ENCODE measurements around the gene PAK5. TPM values are rescaled to one million over a fixed set of nuclear protein-coding genes. Genes with fewer than 3 reads are reported as not detected.

PAK5 gene
- total RNA-seq, 4 donors from 2014 or later = not detected

DNA sequence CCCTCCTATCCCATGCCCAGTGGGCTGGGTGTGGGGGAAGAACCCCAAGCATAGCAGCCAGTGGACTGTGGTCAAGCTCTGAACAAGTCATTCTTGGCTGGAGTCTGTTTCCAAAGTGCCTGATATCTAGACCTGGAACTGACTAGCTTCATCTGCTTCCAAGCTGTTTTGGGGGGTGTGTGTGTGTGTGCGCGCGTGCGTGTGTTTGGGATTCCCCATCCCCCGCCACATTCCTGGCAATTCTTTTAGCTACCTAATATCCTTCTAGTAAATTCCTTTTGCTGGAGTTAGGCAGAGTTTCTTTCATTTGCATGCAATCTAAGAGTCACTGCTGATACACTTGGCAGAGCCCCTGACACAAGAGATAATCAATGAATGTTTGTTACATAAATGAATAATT is 7.8 kb downstream of the PAK5 start:
- Histone ChIP-seq H3K4me1 (no peaks in the 10 kb centered on the region), H3K36me3 (no peaks in the 10 kb centered on the region), H3K9me3 (no peaks in the 10 kb centered on the region), H3K4me3 (no peak overlapping the region), H3K27me3 (peaks cover 3% of the 10 kb centered on the region), H3K27ac (no peak overlapping the region)
- intact Hi-C loops (cut with DNase I; ENCODE audit: low total_unique reads) (no loop called here), in situ Hi-C loops (cut with MboI; ENCODE audit: low pct_ligation_motif_present in 1 of 4, low pct_unique_long_range_greater_than_20kb in 1 of 4, low sequenced_read_pairs in 3 of 4) (no loop called here)
- 95 to 96% methylated on average over 5 of the region's 5 CpGs for WGBS, 2 donors (ENCODE audit: low coverage in 1 of 2)
- DNase-seq = no peak
- TF ChIP-seq POLR2AphosphoS5 (IDR thresholded peaks at IDR 0.05) (no peak), POLR2A (IDR thresholded peaks at IDR 0.05) (no peak), EP300 (IDR thresholded peaks at IDR 0.05; ENCODE audit: low read depth) (no peak)
- TF ChIP-seq, protein P1, sequence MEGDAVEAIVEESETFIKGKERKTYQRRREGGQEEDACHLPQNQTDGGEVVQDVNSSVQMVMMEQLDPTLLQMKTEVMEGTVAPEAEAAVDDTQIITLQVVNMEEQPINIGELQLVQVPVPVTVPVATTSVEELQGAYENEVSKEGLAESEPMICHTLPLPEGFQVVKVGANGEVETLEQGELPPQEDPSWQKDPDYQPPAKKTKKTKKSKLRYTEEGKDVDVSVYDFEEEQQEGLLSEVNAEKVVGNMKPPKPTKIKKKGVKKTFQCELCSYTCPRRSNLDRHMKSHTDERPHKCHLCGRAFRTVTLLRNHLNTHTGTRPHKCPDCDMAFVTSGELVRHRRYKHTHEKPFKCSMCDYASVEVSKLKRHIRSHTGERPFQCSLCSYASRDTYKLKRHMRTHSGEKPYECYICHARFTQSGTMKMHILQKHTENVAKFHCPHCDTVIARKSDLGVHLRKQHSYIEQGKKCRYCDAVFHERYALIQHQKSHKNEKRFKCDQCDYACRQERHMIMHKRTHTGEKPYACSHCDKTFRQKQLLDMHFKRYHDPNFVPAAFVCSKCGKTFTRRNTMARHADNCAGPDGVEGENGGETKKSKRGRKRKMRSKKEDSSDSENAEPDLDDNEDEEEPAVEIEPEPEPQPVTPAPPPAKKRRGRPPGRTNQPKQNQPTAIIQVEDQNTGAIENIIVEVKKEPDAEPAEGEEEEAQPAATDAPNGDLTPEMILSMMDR (IDR thresholded peaks at IDR 0.05) = no peak

DNA sequence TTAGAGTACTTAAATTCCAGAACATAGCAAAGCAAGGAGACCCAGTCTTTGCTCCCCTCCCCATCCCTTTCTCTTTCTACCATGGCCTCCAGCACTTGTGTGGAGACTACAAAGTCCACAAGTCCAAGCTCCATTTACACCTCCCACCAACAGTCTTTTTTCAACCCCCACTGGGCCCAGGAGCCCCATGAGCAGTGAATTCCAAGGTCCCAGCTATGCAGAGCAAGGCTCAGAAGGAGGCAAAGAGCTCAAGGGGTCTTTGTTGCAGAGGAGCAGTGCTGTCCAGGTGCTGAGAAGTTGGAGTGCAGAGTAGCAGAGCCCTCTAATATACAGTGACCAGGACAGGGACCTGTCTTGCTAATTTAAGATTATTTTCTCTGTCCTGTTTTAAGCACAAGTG is 9.0 kb downstream of the PAK5 start:
- Histone ChIP-seq H3K36me3 (no peaks in the 10 kb centered on the region), H3K4me3 (no peak overlapping the region), H3K4me1 (no peaks in the 10 kb centered on the region), H3K27ac (no peak overlapping the region), H3K9me3 (no peaks in the 10 kb centered on the region), H3K27me3 (no peaks in the 10 kb centered on the region)
- in situ Hi-C loops (cut with MboI; ENCODE audit: low pct_ligation_motif_present in 1 of 4, low pct_unique_long_range_greater_than_20kb in 1 of 4, low sequenced_read_pairs in 3 of 4) = no loop called here
- intact Hi-C loops (cut with DNase I; ENCODE audit: low total_unique reads) = no loop called here
- DNase-seq = no peak
- TF ChIP-seq POLR2AphosphoS5 (IDR thresholded peaks at IDR 0.05) (no peak), EP300 (IDR thresholded peaks at IDR 0.05; ENCODE audit: low read depth) (no peak), POLR2A (IDR thresholded peaks at IDR 0.05) (no peak)
- TF ChIP-seq, protein P1 (IDR thresholded peaks at IDR 0.05) = no peak

DNA sequence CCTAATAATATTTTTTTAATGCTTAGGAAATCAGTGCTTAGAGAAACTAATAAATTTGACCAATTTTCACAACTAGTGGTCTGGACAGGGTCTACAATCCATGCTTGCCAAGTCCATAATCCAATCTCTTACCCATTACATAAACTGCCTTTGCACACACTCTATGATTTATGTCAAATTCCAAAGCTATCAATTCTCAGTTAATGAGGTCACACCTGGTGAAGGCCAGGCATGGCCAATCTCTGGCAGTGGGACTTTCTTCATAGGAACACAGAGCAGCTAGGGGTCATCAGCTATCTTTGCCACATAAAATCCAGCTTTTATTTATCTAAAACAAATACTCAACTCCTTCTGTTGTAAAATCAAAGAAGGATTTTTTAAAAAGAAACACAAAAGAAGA is 21.2 kb downstream of the PAK5 start:
- DNase-seq = no peak
- no peak for TF ChIP-seq EP300 (IDR thresholded peaks at IDR 0.05; ENCODE audit: low read depth)
- no peak for TF ChIP-seq POLR2AphosphoS5 (IDR thresholded peaks at IDR 0.05)
- no peak for TF ChIP-seq POLR2A (IDR thresholded peaks at IDR 0.05)
- TF ChIP-seq, protein P1 (IDR thresholded peaks at IDR 0.05) = no peak
- intact Hi-C loops (cut with DNase I; ENCODE audit: low total_unique reads) (no loop called here), in situ Hi-C loops (cut with MboI; ENCODE audit: low pct_ligation_motif_present in 1 of 4, low pct_unique_long_range_greater_than_20kb in 1 of 4, low sequenced_read_pairs in 3 of 4) (no loop called here)
- Histone ChIP-seq H3K27ac (no peak overlapping the region), H3K4me1 (no peaks in the 10 kb centered on the region), H3K4me3 (no peak overlapping the region), H3K9me3 (no peaks in the 10 kb centered on the region), H3K36me3 (no peaks in the 10 kb centered on the region), H3K27me3 (no peaks in the 10 kb centered on the region)

DNA sequence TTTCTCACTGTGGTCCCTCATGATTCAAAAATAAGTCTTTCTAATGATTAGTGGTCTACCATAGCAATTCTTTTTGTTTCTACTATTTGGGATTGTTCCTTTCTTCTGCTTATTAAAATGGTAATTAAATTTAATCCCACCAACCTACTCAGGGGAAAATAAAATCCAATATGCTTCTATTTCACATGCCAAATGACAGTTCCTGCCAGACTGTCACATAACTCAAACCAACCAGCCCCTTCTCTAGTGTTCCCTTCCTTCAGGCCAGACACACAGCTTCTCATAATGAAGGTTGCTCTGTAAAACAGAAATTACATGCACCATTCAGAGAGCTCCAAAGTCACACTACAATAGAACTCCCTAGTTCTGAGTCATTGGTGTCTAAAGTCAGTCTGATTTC is 23.2 kb downstream of the PAK5 start:
- no peak overlapping the region for H3K27ac ChIP-seq
- no peaks in the 10 kb centered on the region for H3K9me3 ChIP-seq
- H3K27me3 ChIP-seq = no peaks in the 10 kb centered on the region
- in situ Hi-C loops (cut with MboI; ENCODE audit: low pct_ligation_motif_present in 1 of 4, low pct_unique_long_range_greater_than_20kb in 1 of 4, low sequenced_read_pairs in 3 of 4) (no loop called here), intact Hi-C loops (cut with DNase I; ENCODE audit: low total_unique reads) (no loop called here)
- no peak for DNase-seq
- no peak for TF ChIP-seq POLR2AphosphoS5 (IDR thresholded peaks at IDR 0.05)
- TF ChIP-seq, protein P1 (IDR thresholded peaks at IDR 0.05) = no peak
- no peak for TF ChIP-seq POLR2A (IDR thresholded peaks at IDR 0.05)
- TF ChIP-seq EP300 (IDR thresholded peaks at IDR 0.05; ENCODE audit: low read depth) = no peak
- H3K36me3 ChIP-seq = no peaks in the 10 kb centered on the region
- no peaks in the 10 kb centered on the region for H3K4me1 ChIP-seq
- no peak overlapping the region for H3K4me3 ChIP-seq
